Measurements from ENCODE around the gene SETD5. TPM values are rescaled to one million over a fixed set of nuclear protein-coding genes. Genes with fewer than 3 reads are reported as not detected.

SETD5 gene
- total and polyA plus RNA-seq, 2 experiments from 2014 or later = 143 to 172 TPM

DNA sequence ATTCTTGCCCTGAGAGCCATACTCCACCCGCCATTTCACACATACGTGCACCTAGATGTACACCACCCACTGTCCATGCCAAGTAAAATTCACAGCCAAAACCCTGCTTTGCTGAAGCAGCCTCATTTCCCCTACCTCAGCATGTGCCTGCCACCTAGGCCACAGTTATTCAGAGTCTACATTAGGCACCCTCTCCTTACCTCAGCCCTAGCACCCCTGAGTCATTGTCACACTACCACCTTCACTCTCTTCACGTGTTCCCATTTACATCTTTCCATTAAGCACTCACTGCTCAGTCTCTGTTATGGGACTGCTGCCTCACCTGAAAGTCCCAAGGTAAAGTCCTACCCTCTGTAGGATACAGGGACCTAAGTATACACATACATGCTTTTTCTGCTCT is 70.0 kb downstream of the SETD5 start:
- Histone ChIP-seq H3K27ac (ENCODE audit: low read depth) (no peak overlapping the region), H2AFZ (no peak overlapping the region), H4K20me1 (replicated peaks; ENCODE audit: insufficient read depth) (peaks cover 22% of the 10 kb centered on the region), H3K36me3 (ENCODE audit: insufficient read depth) (peaks cover 88% of the 10 kb centered on the region), H3K4me3 (no peak overlapping the region), H3K9me2 (ENCODE audit: insufficient read depth) (no peaks in the 10 kb centered on the region), H3F3A (replicated peaks; ENCODE audit: low read depth) (no peaks in the 10 kb centered on the region; the same call in 1 of the 2 replicates), H3K4me1 (ENCODE audit: insufficient read depth) (no peaks in the 10 kb centered on the region), H3K4me2 (no peak overlapping the region), H3K27me3 (ENCODE audit: insufficient read depth) (no peaks in the 10 kb centered on the region), H3K79me2 (replicated peaks; ENCODE audit: insufficient read depth) (peaks cover 11% of the 10 kb centered on the region; the same call in 1 of the 2 replicates)
- TF ChIP-seq STAT1 (IDR thresholded peaks at IDR 0.05; ENCODE audit: unreplicated experiment) = no peak
- TF ChIP-seq EZH2 (IDR thresholded peaks at IDR 0.05; ENCODE audit: low read depth, unreplicated experiment) = no peak
- no peak for TF ChIP-seq ZNF331 (CRISPR knock-in tag; IDR thresholded peaks at IDR 0.05; ENCODE audit: low read depth)
- TF ChIP-seq POLR2AphosphoS5 (IDR thresholded peaks at IDR 0.05; ENCODE audit: low read depth) = no peak
- TF ChIP-seq JUNB (IDR thresholded peaks at IDR 0.05; ENCODE audit: unreplicated experiment) = no peak
- TF ChIP-seq, protein P1, sequence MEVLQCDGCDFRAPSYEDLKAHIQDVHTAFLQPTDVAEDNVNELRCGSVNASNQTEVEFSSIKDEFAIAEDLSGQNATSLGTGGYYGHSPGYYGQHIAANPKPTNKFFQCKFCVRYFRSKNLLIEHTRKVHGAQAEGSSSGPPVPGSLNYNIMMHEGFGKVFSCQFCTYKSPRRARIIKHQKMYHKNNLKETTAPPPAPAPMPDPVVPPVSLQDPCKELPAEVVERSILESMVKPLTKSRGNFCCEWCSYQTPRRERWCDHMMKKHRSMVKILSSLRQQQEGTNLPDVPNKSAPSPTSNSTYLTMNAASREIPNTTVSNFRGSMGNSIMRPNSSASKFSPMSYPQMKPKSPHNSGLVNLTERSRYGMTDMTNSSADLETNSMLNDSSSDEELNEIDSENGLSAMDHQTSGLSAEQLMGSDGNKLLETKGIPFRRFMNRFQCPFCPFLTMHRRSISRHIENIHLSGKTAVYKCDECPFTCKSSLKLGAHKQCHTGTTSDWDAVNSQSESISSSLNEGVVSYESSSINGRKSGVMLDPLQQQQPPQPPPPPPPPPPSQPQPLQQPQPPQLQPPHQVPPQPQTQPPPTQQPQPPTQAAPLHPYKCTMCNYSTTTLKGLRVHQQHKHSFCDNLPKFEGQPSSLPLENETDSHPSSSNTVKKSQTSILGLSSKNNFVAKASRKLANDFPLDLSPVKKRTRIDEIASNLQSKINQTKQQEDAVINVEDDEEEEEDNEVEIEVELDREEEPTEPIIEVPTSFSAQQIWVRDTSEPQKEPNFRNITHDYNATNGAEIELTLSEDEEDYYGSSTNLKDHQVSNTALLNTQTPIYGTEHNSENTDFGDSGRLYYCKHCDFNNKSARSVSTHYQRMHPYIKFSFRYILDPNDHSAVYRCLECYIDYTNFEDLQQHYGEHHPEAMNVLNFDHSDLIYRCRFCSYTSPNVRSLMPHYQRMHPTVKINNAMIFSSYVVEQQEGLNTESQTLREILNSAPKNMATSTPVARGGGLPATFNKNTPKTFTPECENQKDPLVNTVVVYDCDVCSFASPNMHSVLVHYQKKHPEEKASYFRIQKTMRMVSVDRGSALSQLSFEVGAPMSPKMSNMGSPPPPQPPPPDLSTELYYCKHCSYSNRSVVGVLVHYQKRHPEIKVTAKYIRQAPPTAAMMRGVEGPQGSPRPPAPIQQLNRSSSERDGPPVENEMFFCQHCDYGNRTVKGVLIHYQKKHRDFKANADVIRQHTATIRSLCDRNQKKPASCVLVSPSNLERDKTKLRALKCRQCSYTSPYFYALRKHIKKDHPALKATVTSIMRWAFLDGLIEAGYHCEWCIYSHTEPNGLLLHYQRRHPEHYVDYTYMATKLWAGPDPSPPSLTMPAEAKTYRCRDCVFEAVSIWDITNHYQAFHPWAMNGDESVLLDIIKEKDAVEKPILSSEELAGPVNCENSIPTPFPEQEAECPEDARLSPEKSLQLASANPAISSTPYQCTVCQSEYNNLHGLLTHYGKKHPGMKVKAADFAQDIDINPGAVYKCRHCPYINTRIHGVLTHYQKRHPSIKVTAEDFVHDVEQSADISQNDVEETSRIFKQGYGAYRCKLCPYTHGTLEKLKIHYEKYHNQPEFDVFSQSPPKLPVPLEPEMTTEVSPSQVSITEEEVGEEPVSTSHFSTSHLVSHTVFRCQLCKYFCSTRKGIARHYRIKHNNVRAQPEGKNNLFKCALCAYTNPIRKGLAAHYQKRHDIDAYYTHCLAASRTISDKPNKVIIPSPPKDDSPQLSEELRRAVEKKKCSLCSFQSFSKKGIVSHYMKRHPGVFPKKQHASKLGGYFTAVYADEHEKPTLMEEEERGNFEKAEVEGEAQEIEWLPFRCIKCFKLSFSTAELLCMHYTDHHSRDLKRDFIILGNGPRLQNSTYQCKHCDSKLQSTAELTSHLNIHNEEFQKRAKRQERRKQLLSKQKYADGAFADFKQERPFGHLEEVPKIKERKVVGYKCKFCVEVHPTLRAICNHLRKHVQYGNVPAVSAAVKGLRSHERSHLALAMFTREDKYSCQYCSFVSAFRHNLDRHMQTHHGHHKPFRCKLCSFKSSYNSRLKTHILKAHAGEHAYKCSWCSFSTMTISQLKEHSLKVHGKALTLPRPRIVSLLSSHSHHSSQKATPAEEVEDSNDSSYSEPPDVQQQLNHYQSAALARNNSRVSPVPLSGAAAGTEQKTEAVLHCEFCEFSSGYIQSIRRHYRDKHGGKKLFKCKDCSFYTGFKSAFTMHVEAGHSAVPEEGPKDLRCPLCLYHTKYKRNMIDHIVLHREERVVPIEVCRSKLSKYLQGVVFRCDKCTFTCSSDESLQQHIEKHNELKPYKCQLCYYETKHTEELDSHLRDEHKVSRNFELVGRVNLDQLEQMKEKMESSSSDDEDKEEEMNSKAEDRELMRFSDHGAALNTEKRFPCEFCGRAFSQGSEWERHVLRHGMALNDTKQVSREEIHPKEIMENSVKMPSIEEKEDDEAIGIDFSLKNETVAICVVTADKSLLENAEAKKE (CRISPR knock-in tag; IDR thresholded peaks at IDR 0.05) = no peak
- TF ChIP-seq ZNF114 (CRISPR knock-in tag; IDR thresholded peaks at IDR 0.05) = no peak
- TF ChIP-seq, protein P2, sequence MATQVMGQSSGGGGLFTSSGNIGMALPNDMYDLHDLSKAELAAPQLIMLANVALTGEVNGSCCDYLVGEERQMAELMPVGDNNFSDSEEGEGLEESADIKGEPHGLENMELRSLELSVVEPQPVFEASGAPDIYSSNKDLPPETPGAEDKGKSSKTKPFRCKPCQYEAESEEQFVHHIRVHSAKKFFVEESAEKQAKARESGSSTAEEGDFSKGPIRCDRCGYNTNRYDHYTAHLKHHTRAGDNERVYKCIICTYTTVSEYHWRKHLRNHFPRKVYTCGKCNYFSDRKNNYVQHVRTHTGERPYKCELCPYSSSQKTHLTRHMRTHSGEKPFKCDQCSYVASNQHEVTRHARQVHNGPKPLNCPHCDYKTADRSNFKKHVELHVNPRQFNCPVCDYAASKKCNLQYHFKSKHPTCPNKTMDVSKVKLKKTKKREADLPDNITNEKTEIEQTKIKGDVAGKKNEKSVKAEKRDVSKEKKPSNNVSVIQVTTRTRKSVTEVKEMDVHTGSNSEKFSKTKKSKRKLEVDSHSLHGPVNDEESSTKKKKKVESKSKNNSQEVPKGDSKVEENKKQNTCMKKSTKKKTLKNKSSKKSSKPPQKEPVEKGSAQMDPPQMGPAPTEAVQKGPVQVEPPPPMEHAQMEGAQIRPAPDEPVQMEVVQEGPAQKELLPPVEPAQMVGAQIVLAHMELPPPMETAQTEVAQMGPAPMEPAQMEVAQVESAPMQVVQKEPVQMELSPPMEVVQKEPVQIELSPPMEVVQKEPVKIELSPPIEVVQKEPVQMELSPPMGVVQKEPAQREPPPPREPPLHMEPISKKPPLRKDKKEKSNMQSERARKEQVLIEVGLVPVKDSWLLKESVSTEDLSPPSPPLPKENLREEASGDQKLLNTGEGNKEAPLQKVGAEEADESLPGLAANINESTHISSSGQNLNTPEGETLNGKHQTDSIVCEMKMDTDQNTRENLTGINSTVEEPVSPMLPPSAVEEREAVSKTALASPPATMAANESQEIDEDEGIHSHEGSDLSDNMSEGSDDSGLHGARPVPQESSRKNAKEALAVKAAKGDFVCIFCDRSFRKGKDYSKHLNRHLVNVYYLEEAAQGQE (IDR thresholded peaks at IDR 0.05; ENCODE audit: unreplicated experiment) = no peak
- TF ChIP-seq, protein P3, sequence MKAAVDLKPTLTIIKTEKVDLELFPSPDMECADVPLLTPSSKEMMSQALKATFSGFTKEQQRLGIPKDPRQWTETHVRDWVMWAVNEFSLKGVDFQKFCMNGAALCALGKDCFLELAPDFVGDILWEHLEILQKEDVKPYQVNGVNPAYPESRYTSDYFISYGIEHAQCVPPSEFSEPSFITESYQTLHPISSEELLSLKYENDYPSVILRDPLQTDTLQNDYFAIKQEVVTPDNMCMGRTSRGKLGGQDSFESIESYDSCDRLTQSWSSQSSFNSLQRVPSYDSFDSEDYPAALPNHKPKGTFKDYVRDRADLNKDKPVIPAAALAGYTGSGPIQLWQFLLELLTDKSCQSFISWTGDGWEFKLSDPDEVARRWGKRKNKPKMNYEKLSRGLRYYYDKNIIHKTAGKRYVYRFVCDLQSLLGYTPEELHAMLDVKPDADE (IDR thresholded peaks at IDR 0.05) = no peak
- TF ChIP-seq, protein P4, sequence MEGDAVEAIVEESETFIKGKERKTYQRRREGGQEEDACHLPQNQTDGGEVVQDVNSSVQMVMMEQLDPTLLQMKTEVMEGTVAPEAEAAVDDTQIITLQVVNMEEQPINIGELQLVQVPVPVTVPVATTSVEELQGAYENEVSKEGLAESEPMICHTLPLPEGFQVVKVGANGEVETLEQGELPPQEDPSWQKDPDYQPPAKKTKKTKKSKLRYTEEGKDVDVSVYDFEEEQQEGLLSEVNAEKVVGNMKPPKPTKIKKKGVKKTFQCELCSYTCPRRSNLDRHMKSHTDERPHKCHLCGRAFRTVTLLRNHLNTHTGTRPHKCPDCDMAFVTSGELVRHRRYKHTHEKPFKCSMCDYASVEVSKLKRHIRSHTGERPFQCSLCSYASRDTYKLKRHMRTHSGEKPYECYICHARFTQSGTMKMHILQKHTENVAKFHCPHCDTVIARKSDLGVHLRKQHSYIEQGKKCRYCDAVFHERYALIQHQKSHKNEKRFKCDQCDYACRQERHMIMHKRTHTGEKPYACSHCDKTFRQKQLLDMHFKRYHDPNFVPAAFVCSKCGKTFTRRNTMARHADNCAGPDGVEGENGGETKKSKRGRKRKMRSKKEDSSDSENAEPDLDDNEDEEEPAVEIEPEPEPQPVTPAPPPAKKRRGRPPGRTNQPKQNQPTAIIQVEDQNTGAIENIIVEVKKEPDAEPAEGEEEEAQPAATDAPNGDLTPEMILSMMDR (conservative IDR thresholded peaks at IDR 0.05; ENCODE audit: low read depth in 2 of 2) = no peak
- TF ChIP-seq NANOG (IDR thresholded peaks at IDR 0.05; ENCODE audit: borderline replicate concordance) = no peak
- TF ChIP-seq EZH2phosphoT487 (IDR thresholded peaks at IDR 0.05; ENCODE audit: unreplicated experiment) = no peak
- TF ChIP-seq CREB1 (CRISPR knock-in tag; IDR thresholded peaks at IDR 0.05; ENCODE audit: low read depth) = no peak
- Mint-ChIP-seq H3K27me3 (ENCODE audit: insufficient read depth, low read depth, poor library complexity) (peaks cover 2% of the 10 kb centered on the region), H3K9me3 (no peaks in the 10 kb centered on the region), H3K4me3 (no peak overlapping the region), H3K27ac (peak overlapping the region; percentile 67), H3K36me3 (ENCODE audit: low read depth) (peaks cover 85% of the 10 kb centered on the region), H3K4me1 (no peaks in the 10 kb centered on the region)
- no peak for DNase-seq (ENCODE audit: low spot score)
- no peak for ATAC-seq

Data from GM23338 (cell line).